Left kidney (tissue), 2 donors: Measurements from ENCODE around the gene CNTN6. TPM values are rescaled to one million over a fixed set of nuclear protein-coding genes. Genes with fewer than 3 reads are reported as not detected.
A peak's percentile ranks its signal among the peaks of the same experiment; 100 is the strongest.

Source experiments
- DNase-seq: peaks from one replicate; pipeline ENCODE4 v3.0.0-alpha.2; 2013
- polyA plus RNA-seq: library from polyadenylated mRNA; unstranded; fragments of 120-200 nt; gene quantifications from one replicate; pipeline ENCODE4 v1.2.1, GENCODE V29; 2013; ENCODE audit not compliant: insufficient read length

Gene CNTN6
- polyA plus RNA-seq, 1 donor, result 4.3 TPM

GRCh38 chr3:1421577-1421976 lies 328.8 kb downstream of the CNTN6 start:
- no peak for DNase-seq

DNA sequence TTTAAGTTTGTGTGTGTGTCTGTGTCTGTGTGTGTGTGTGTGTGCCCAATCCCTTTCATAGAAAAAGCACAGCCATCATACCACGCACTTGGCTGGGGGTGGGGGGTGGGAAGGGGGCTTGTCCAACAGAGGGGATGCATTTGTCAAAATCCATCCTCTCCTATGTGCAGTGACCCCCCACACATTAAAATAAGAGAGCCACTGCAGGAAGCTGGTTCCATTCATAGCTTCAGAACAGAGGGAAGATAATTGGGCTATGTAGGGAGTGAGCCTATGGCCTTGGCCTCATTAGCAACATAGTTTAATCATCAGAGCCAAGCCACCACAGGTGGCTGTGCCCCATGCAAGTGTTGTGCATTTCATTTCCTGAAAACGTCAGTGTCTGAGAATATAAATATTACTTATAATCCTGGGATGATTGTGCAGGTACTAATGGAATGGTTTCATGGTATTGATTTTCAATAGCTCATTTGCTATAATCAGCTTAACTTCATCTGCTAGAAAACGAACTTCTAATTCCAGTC lies 330.8 kb downstream of the CNTN6 start:
- no peak for DNase-seq

GRCh38 chr3:1439395-1439794 lies 346.6 kb downstream of the CNTN6 start:
- DNase-seq, result no peak

- no peak for DNase-seq
These were observed 349.4 kb downstream of the CNTN6 start for GRCh38 chr3:1442271-1442670.

GRCh38 chr3:1444195-1444594 lies 351.4 kb downstream of the CNTN6 start:
- DNase-seq, result no peak

DNA sequence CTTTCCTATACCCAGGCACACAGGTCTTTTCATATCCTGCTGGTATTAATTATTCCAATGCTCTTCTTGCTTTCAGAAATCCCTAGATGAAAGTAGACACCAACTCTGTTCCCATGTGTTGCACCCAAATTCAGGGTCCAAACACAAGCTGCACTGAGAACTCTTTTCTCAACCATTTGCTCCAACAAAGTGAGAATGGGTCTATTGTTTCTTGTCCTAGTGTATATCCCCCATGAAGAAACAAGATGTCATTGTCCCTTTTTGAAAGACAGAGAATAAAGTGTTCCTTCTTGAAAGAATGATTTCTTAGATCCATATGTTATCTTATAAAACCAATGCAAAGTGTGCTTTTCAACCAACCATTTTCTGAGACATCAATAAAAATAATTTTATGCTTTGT lies 353.7 kb downstream of the CNTN6 start:
- no peak for DNase-seq

- peak; percentile 32 for DNase-seq
These were observed 354.6 kb downstream of the CNTN6 start for GRCh38 chr3:1447452-1447851.

DNA sequence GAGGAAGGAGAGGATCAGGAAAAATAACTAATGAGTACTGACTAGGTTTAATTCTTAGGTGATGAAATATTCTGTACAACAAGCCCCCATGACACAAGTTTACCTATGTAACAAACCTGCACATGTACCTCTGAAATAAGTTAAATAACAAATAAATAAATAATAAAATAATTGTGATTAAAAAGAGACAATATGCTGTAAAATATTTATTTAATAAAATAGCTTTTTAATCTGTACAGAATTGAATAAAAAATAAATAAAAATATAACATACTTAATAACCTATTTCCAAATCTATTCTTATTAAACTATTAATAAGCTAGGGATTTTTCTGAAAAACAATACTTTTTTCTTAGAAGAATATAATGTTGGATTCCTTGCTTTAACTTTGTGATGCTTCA lies 355.6 kb downstream of the CNTN6 start:
- DNase-seq, result no peak
